H1 (cell line): ENCODE measurements around the gene POU6F2. TPM values are rescaled to one million over a fixed set of nuclear protein-coding genes. Genes with fewer than 3 reads are reported as not detected.

Experiments used
- CTCF ChIA-PET: fragments of 300-600 bp; sonication (Branson Sonifier 250); formaldehyde crosslinking; loops from one replicate; lab custom pipeline; 2021; ENCODE audit not compliant: partially characterized antibody; lab: Charles Lee
- POLR2A ChIA-PET: fragments of 300-600 bp; sonication (Branson Sonifier 250); formaldehyde crosslinking; loops from one replicate; lab custom pipeline; 2021; ENCODE audit warnings: inconsistent platforms; ENCODE audit not compliant: partially characterized antibody; lab: Charles Lee
- DNase-seq, 2 experiments: peaks; one replicate each; pipeline versions ENCODE4 v3.0.0 to v3.0.0-alpha.2; 2010 to 2022; ENCODE audit warnings: low spot score in 2 of 2, low read depth in 1 of 2, mixed read lengths in 1 of 2
- FAIRE-seq: peaks from 2 replicates; lab custom pipeline; 2011; peaks lifted over from hg19 to GRCh38; lab: Jason Lieb, UNC
- H2AFZ ChIP-seq: 2 replicates; pipeline ENCODE4 v1.8.1; 2012; ENCODE audit warnings: low read length, inconsistent platforms
- H2AK5ac ChIP-seq: 2 replicates; pipeline ENCODE4 v1.6.1; 2013; ENCODE audit warnings: low read depth, low read length
- H2BK120ac ChIP-seq: replicated peaks from 2 replicates; pipeline ENCODE3; 2013; ENCODE audit warnings: low read depth, low read length, inconsistent platforms
- H2BK12ac ChIP-seq: 2 replicates; pipeline ENCODE4 v1.6.1; 2013; ENCODE audit warnings: low read depth, low read length
- H2BK15ac ChIP-seq: 2 replicates; pipeline ENCODE4 v1.6.1; 2013; ENCODE audit warnings: low read length
- H2BK20ac ChIP-seq: 2 replicates; pipeline ENCODE4 v1.6.1; 2013; ENCODE audit warnings: low read length
- H2BK5ac ChIP-seq: 2 replicates; pipeline ENCODE4 v1.6.1; 2013; ENCODE audit warnings: low read depth, low read length
- H3K14ac ChIP-seq: 2 replicates; pipeline ENCODE4 v1.6.1; 2013; ENCODE audit warnings: inconsistent platforms; ENCODE audit not compliant: insufficient read length
- H3K18ac ChIP-seq: 2 replicates; pipeline ENCODE4 v1.6.1; 2013; ENCODE audit warnings: low read length; ENCODE audit errors: extremely low read depth
- H3K23ac ChIP-seq: 2 replicates; pipeline ENCODE4 v1.6.1; 2013; ENCODE audit warnings: inconsistent platforms; ENCODE audit not compliant: insufficient read length
- H3K23me2 ChIP-seq: 2 replicates; pipeline ENCODE4 v1.6.1; 2013; ENCODE audit warnings: low read depth, low read length
- H3K27ac ChIP-seq: 2 replicates; pipeline ENCODE4 v1.6.1; 2011; ENCODE audit warnings: low read depth, low read length, inconsistent platforms
- H3K27me3 ChIP-seq, 4 experiments: replicated peaks in 1 of 4; 1 replicate in 1 of 4; 2 replicates in 3 of 4; pipeline versions ENCODE4 v1.6.1 to v1.8.1; 2011 to 2013; ENCODE audit warnings: low read length in 3 of 4, mild to moderate bottlenecking in 3 of 4, inconsistent platforms in 2 of 4, mixed read lengths in 2 of 4, moderate library complexity in 1 of 4; ENCODE audit not compliant: control insufficient read depth in 3 of 4, insufficient read depth in 3 of 4; ENCODE audit errors: extremely low read depth in 1 of 4
- H3K36me3 ChIP-seq, 4 experiments: 2 replicates each; pipeline versions ENCODE4 v1.6.1 to v1.8.1; 2011 to 2013; ENCODE audit warnings: mild to moderate bottlenecking in 4 of 4, low read length in 3 of 4, moderate library complexity in 2 of 4, control low read depth in 1 of 4, inconsistent platforms in 1 of 4; ENCODE audit not compliant: insufficient read depth in 4 of 4, control insufficient read depth in 2 of 4
- H3K4ac ChIP-seq: replicated peaks from 2 replicates; pipeline ENCODE3; 2013; ENCODE audit warnings: low read length, low read depth, mixed read lengths, inconsistent platforms; ENCODE audit not compliant: insufficient read length
- H3K4me1 ChIP-seq, 4 experiments: replicated peaks in 1 of 4; 1 replicate in 1 of 4; 2 replicates in 3 of 4; pipeline versions ENCODE4 v1.6.1 to v1.8.1; 2011 to 2013; ENCODE audit warnings: low read length in 3 of 4, inconsistent platforms in 2 of 4, mixed read lengths in 1 of 4; ENCODE audit not compliant: insufficient read depth in 4 of 4, control insufficient read depth in 3 of 4
- H3K4me2 ChIP-seq, 2 experiments: 2 replicates each; pipeline versions ENCODE4 v1.6.1 to v1.8.1; 2011 to 2013; ENCODE audit warnings: low read depth in 2 of 2, low read length in 2 of 2, control low read depth in 1 of 2, inconsistent platforms in 1 of 2, mild to moderate bottlenecking in 1 of 2; ENCODE audit not compliant: insufficient read depth in 1 of 2
- H3K4me3 ChIP-seq, 4 experiments: fragments of 200-600, 300-600 bp in 1 of 4; sonication (generic), shearing (Covaris generic), sonication (Bioruptor Twin) in 1 of 4; 2 replicates each; pipeline versions ENCODE4 v1.5.1 to v1.8.1; 2011 to 2016; ENCODE audit warnings: low read length in 4 of 4, low read depth in 3 of 4, control low read depth in 2 of 4, inconsistent platforms in 2 of 4, mild to moderate bottlenecking in 2 of 4, mixed read lengths in 1 of 4, moderate library complexity in 1 of 4; ENCODE audit not compliant: insufficient read depth in 2 of 4; ENCODE audit errors: extremely low read depth in 1 of 4
- H3K56ac ChIP-seq: replicated peaks from 2 replicates; pipeline ENCODE3; 2013; ENCODE audit warnings: low read depth, mild to moderate bottlenecking, mixed read lengths, low read length, inconsistent platforms; ENCODE audit not compliant: insufficient read length
- H3K79me1 ChIP-seq: 2 replicates; pipeline ENCODE4 v1.6.1; 2013; ENCODE audit warnings: low read depth, low read length, control low read depth
- H3K79me2 ChIP-seq, 2 experiments: 2 replicates each; pipeline versions ENCODE4 v1.6.1 to v1.8.1; 2012 to 2013; ENCODE audit warnings: low read length in 2 of 2, mild to moderate bottlenecking in 2 of 2, inconsistent platforms in 1 of 2; ENCODE audit not compliant: insufficient read depth in 2 of 2, control insufficient read depth in 1 of 2
- H3K9ac ChIP-seq, 4 experiments: replicated peaks in 1 of 4; 1 replicate in 1 of 4; 2 replicates in 3 of 4; pipeline versions ENCODE4 v1.6.1 to v1.8.1; 2011 to 2013; ENCODE audit warnings: low read depth in 3 of 4, low read length in 3 of 4, control low read depth in 2 of 4, mild to moderate bottlenecking in 2 of 4, moderate library complexity in 2 of 4, inconsistent platforms in 1 of 4; ENCODE audit errors: extremely low read depth in 1 of 4
- H3K9me3 ChIP-seq, 2 experiments: 2 replicates each; pipeline versions ENCODE4 v1.6.1 to v1.8.1; 2012 to 2013; ENCODE audit warnings: mild to moderate bottlenecking in 2 of 2, moderate library complexity in 2 of 2, control low read depth in 1 of 2, inconsistent platforms in 1 of 2, low read depth in 1 of 2, low read length in 1 of 2, mixed read lengths in 1 of 2; ENCODE audit not compliant: insufficient read depth in 2 of 2
- H4K20me1 ChIP-seq, 2 experiments: replicated peaks in 1 of 2; 2 replicates each; pipeline versions ENCODE3 to v1.8.1; 2011 to 2013; ENCODE audit warnings: inconsistent platforms in 2 of 2, low read length in 2 of 2, mild to moderate bottlenecking in 1 of 2; ENCODE audit not compliant: insufficient read depth in 2 of 2, control insufficient read depth in 1 of 2
- H4K5ac ChIP-seq: 2 replicates; pipeline ENCODE4 v1.6.1; 2013; ENCODE audit warnings: low read length, low read depth, mixed read lengths, inconsistent platforms; ENCODE audit not compliant: insufficient read length
- H4K8ac ChIP-seq: 2 replicates; pipeline ENCODE4 v1.8.0; 2013; ENCODE audit warnings: mild to moderate bottlenecking, moderate library complexity, low read length, inconsistent platforms; ENCODE audit not compliant: insufficient read depth; ENCODE audit errors: extremely low read depth
- H4K91ac ChIP-seq: replicated peaks from 2 replicates; pipeline ENCODE3; 2013; ENCODE audit warnings: low read length, mixed read lengths, inconsistent platforms; ENCODE audit not compliant: insufficient read length
- ASH2L ChIP-seq: fragments of 200-600, 300-600 bp; sonication (generic); IDR thresholded peaks from one replicate; pipeline ENCODE4 v1.7.1; 2017; ENCODE audit warnings: low read length
- ATF3 ChIP-seq: IDR thresholded peaks from 2 replicates; pipeline ENCODE4 v1.6.1; 2011; ENCODE audit warnings: low read depth, mild to moderate bottlenecking, low read length; ENCODE audit not compliant: insufficient read depth
- BACH1 ChIP-seq: IDR thresholded peaks from 2 replicates; pipeline ENCODE4 v1.6.1; 2012; ENCODE audit warnings: low read length, improper control_type of control experiment
- CBX8 ChIP-seq: fragments of 300-800, 300-1000 bp; sonication (generic); IDR thresholded peaks from 2 replicates; pipeline ENCODE4 v1.7.1; 2016; ENCODE audit warnings: low read depth, low read length, borderline replicate concordance
- CEBPB ChIP-seq: IDR thresholded peaks from 2 replicates; pipeline ENCODE4 v1.6.1; 2012; ENCODE audit warnings: low read depth, low read length
- CHD2 ChIP-seq: IDR thresholded peaks from 2 replicates; pipeline ENCODE4 v1.6.1; 2012; ENCODE audit warnings: low read length, improper control_type of control experiment
- CTBP2 ChIP-seq: IDR thresholded peaks from 2 replicates; pipeline ENCODE4 v1.7.0; 2011; ENCODE audit warnings: borderline replicate concordance, mild to moderate bottlenecking, moderate library complexity, mixed read lengths, low read length; ENCODE audit not compliant: insufficient read depth, insufficient read length
- EP300 ChIP-seq, 2 experiments: IDR thresholded peaks; 1 replicate in 1 of 2; 2 replicates in 1 of 2; pipeline ENCODE4 v1.6.1; 2011 to 2012; ENCODE audit warnings: low read depth in 2 of 2, low read length in 2 of 2, mild to moderate bottlenecking in 2 of 2, borderline replicate concordance in 1 of 2, inconsistent platforms in 1 of 2, moderate library complexity in 1 of 2
- EZH2 ChIP-seq: fragments of 200-600 bp; sonication (generic); IDR thresholded peaks from 2 replicates; pipeline ENCODE4 v1.7.1; 2012; ENCODE audit warnings: low read depth, mild to moderate bottlenecking, moderate library complexity, low read length, inconsistent platforms; ENCODE audit not compliant: severe bottlenecking
- KDM1A ChIP-seq: fragments of 200-600, 300-600 bp; sonication (generic); IDR thresholded peaks from 2 replicates; pipeline ENCODE4 v1.7.1; 2016; ENCODE audit warnings: mild to moderate bottlenecking, low read length, borderline replicate concordance
- KDM5A ChIP-seq: fragments of 200-600 bp; IDR thresholded peaks from 2 replicates; pipeline ENCODE4 v1.7.1; 2012; ENCODE audit warnings: mild to moderate bottlenecking, low read length, inconsistent platforms, mixed read lengths
- RBBP5 ChIP-seq: IDR thresholded peaks from 2 replicates; pipeline ENCODE4 v1.7.1; 2012; ENCODE audit warnings: low read depth, mild to moderate bottlenecking, inconsistent platforms, low read length, moderate library complexity, borderline replicate concordance
- RFX5 ChIP-seq: IDR thresholded peaks from 2 replicates; pipeline ENCODE4 v1.6.1; 2011; ENCODE audit warnings: low read depth, low read length, improper control_type of control experiment, borderline replicate concordance
- SIRT6 ChIP-seq: IDR thresholded peaks from one replicate; pipeline ENCODE4 v1.7.1; 2012; ENCODE audit warnings: low read length, inconsistent platforms
- WGBS, 2 experiments: shearing (Covaris generic) in 1 of 2; methylation state at CpG; one replicate each; pipeline versions ENCODE4 v1.1.6 to v1.1.7; 2013 to 2015; ENCODE audit warnings: low lambda C conversion rate in 2 of 2, mixed read lengths in 2 of 2, inconsistent platforms in 1 of 2, low coverage in 1 of 2, missing lambda C conversion rate in 1 of 2; ENCODE audit not compliant: insufficient replicate concordance in 2 of 2, insufficient coverage in 1 of 2, insufficient read length in 1 of 2; ENCODE audit errors: extremely low coverage in 1 of 2, missing lambda C conversion rate in 1 of 2; 5-methylcytosine and 5-hydroxymethylcytosine counted together
- polyA plus RNA-seq, 7 experiments: library from polyadenylated mRNA; depleted of rRNA in 3 of 7; stranded (reverse) in 5 of 7; unstranded in 2 of 7; fragments of >200 nt in 5 of 7; fragments of 200-250 nt in 2 of 7; gene quantifications; 1 replicate in 5 of 7; 2 replicates in 1 of 7; 4 replicates in 1 of 7; pipeline versions ENCODE4 v1.2.1 to v1.2.3, GENCODE V29; 2011 to 2013; ENCODE audit warnings: missing spikeins in 2 of 7, mixed read lengths in 2 of 7
- total RNA-seq: library from RNA; stranded (reverse); fragmentation: NEBNext Ultra II Directional; extraction: Animal tissue kit (Norgen Biotek cat#: 25700); gene quantifications from 2 replicates; pipeline ENCODE4 v1.2.1, GENCODE V29; 2021

POU6F2 gene
- total and polyA plus RNA-seq, 2 of the 8 experiments (the other 6 are each of a cell fraction or from before 2014, with no cell fraction given) = 1.1 to 2.0 TPM

GRCh38 chr7:39271402-39271801, 293.7 kb downstream of the POU6F2 start:
- H4K5ac ChIP-seq = no peak overlapping the region
- H3K27me3 ChIP-seq = no peaks in the 10 kb centered on the region
- no peaks in the 10 kb centered on the region for H3K79me2 ChIP-seq
- H2BK5ac ChIP-seq = no peak overlapping the region
- no peak overlapping the region for H2AFZ ChIP-seq
- H3K23me2 ChIP-seq = no peaks in the 10 kb centered on the region
- H2AK5ac ChIP-seq = no peak overlapping the region
- no peak overlapping the region for H2BK120ac ChIP-seq
- H4K8ac ChIP-seq = no peak overlapping the region
- DNase-seq (no peak), FAIRE-seq (peak; percentile 28)
- no peak overlapping the region for H3K18ac ChIP-seq
- no peak overlapping the region for H3K14ac ChIP-seq
- H3K4ac ChIP-seq = no peak overlapping the region
- H3K36me3 ChIP-seq = no peaks in the 10 kb centered on the region
- H3K27ac ChIP-seq = no peak overlapping the region
- H3K4me3 ChIP-seq = no peak overlapping the region
- ChIA-PET CTCF (interaction anchor here (0.9 kb wide), 1 partner anchor 72 kb away, joined by 3 read pairs; no protein-coding TSS in a partner anchor), POLR2A (no interaction called here)
- H3K9ac ChIP-seq = no peak overlapping the region
- H3K4me2 ChIP-seq = no peak overlapping the region; a peak in 1 of 4 replicates
- H3K4me1 ChIP-seq = peaks cover 1 to 5% (median 3%) of the 10 kb centered on the region in 4 experiments; a peak in 4 of 7 replicates
- H3K79me1 ChIP-seq = no peaks in the 10 kb centered on the region
- WGBS, 2 experiments = 66% methylated on average over 9 of the region's 9 CpGs; no CpG with 5 or more reads in 1 of the 2 experiments
- H3K23ac ChIP-seq = no peak overlapping the region
- no peaks in the 10 kb centered on the region for H3K9me3 ChIP-seq
- H4K91ac ChIP-seq = no peak overlapping the region
- H3K56ac ChIP-seq = no peak overlapping the region
- no peak overlapping the region for H2BK20ac ChIP-seq
- no peak overlapping the region for H2BK15ac ChIP-seq
- no peaks in the 10 kb centered on the region for H4K20me1 ChIP-seq
- no peak overlapping the region for H2BK12ac ChIP-seq
- no peak for TF ChIP-seq BACH1
- TF ChIP-seq CTBP2 = no peak
- TF ChIP-seq RFX5 = no peak
- TF ChIP-seq KDM5A = no peak
- no peak for TF ChIP-seq KDM1A
- TF ChIP-seq CHD2 = no peak
- no peak for TF ChIP-seq SIRT6
- no peak for TF ChIP-seq ASH2L
- no peak for TF ChIP-seq ATF3
- TF ChIP-seq CBX8 = no peak
- TF ChIP-seq EZH2 = no peak
- no peak for TF ChIP-seq EP300 (IDR thresholded peaks at IDR 0.05; ENCODE audit: borderline replicate concordance in 1 of 2, low read depth in 2 of 2, low read length in 2 of 2)
- no peak for TF ChIP-seq RBBP5
- no peak for TF ChIP-seq CEBPB
